CD4-positive, alpha-beta T cell treated with Interferon alpha-2 for 1 hour (primary cell): ENCODE measurements around the gene RAD50.

Experiments
- DNase-seq, 2 donors: peaks; one replicate each; pipeline ENCODE4 v3.0.0-alpha.2; 2020 to 2022

Gene RAD50

GRCh38 chr5:132662925-132663770 is 106.4 kb downstream of the RAD50 start:
- peak; percentile 18 to 58 for DNase-seq

DNA sequence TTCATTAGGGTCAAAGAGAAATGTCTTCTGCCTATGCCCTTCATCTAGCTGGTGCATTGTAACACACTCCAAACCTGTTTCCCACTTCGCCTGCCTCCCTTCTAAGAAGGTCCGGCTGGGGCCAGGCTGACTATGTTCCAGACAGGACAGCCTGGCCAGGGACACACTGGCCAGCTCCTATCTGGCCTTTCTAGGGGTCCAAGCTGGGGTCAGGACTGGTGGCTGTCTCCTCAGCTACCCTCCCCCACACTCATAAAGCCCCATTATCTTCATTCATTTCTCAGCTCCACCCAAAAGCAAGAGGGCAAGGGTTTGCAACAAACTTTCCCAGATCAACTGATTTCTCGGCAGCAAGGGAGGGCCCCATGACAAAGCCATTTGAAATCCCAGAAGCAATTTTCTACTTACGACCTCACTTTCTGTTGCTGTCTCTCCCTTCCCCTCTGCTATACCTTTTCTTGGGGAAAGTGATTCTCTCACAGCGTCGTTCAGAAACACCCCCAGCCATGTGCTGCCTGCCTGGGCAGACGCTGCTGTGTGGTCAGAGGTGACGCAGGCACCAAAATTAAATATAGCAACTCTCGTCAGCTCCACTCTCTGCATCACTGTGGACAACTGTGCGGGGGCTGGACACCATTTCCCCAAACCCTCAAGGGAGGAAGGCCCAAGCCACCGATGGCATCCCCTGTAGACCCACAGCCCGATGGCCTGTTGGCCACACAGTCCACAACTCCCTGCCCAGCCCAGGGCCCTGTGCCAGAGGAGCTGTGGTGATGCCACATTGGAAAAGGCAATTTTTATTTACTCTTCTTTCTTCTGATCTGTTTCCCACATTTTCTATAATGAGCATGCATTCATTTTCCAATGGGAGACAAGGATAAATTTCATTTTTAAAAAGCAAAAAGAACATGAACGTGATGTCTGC is 107.3 kb downstream of the RAD50 start:
- peak; percentile 32 to 54 for DNase-seq

DNA sequence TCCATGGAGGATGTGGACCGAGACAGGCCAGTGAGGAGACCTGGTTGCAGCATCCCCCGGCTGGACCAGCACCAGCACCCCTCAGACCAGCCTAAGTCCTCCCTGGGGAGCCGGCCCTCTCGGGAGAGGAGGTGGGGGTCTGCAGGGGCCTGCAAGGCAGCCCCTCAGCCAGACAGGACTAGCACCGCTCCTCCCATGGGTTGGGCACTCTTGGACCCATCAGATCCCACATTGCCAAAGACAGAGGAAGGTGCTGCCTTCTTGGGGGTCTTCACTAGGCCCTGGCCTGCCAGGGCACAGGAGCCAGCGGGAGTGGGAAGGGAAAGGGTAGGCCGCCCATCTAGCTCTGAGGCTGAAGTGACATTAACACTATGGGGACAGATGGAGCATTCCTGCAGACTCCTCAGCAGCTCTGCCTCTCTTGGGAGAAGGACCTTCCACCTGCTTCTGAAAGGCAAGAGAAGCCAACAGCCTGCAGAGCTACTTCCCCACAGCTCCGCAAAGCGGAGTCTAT is 108.0 kb downstream of the RAD50 start:
- no peak for DNase-seq

DNA sequence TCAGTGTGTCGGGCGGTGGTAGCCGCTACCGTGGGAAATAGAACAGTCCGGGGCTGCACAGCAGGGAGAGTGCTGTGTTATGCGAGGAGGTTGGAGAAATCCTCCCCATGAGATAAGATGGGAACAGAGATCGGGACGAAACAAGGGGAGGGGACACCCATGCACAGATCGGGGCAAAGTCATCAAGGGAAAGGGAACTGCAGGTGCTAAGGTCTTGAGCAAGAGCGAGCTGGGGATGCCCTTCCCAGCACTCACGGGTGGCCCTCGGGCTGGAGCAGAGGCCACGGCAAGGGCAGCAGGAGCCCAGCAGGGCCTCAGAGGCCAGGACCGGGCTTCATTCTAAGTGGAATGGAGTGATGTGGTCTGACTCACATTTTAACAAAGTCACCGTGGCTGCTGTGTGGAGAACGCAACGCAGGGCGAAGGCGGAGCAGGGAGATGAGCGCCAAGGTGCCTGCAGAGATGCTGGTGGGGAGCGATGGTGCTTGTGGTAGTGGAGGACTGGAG is 108.8 kb downstream of the RAD50 start:
- no peak for DNase-seq

DNA sequence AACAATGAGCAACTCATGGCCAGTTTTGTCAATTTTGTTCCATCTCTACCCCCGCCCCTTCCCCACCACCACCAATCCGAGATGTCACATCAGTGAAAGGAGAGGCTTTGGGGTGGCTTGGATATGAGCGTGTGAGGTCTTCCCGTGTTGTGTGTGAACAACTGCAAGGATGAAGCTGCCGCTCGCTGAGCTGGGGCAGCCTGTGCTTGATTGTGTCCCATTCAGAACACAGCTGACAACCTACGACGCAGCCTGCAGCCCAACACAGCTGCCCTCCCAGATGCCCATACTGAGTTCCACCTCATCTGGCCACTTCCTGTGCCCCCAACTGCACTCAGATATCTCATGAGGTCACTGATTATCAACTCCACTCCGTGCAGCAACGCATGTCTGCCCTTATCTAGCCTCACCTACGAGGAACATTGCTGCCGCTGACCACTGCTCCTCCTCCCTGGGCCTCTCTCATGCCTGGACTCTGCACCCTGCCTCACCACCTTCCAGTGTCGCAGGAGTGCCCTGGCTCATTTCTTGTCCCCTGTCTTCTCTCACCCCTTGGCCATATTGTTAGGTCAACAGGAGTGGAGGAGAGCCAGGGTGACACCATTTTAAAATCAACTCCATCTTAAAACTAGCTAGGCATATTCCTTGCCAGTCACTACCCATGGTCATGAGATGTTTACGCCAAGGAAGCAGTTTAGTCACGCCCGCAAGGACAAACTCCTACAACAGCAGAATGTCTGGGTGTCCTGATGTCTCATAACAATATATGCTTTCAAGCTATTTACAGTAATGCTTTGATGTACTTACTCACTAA is 109.7 kb downstream of the RAD50 start:
- no peak for DNase-seq

DNA sequence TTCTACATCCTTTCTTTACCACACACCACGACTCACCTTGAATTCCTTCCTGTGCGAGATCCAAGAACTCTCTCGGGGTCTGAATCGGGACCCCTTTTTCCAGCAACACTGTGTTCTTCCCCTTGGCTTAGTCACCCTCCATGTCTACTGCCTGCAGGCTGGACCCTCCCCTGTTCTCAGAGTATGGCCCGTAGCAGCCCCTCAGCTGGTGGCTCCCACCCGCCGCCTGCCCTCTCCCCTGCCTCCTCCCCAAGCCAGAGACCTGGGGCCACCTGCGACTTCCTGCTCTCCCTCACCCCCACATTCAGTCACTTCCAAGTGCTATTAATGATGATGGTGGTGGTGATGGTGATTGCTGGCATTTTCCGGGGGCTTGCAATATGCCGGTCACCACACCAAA is 110.5 kb downstream of the RAD50 start:
- no peak for DNase-seq

DNA sequence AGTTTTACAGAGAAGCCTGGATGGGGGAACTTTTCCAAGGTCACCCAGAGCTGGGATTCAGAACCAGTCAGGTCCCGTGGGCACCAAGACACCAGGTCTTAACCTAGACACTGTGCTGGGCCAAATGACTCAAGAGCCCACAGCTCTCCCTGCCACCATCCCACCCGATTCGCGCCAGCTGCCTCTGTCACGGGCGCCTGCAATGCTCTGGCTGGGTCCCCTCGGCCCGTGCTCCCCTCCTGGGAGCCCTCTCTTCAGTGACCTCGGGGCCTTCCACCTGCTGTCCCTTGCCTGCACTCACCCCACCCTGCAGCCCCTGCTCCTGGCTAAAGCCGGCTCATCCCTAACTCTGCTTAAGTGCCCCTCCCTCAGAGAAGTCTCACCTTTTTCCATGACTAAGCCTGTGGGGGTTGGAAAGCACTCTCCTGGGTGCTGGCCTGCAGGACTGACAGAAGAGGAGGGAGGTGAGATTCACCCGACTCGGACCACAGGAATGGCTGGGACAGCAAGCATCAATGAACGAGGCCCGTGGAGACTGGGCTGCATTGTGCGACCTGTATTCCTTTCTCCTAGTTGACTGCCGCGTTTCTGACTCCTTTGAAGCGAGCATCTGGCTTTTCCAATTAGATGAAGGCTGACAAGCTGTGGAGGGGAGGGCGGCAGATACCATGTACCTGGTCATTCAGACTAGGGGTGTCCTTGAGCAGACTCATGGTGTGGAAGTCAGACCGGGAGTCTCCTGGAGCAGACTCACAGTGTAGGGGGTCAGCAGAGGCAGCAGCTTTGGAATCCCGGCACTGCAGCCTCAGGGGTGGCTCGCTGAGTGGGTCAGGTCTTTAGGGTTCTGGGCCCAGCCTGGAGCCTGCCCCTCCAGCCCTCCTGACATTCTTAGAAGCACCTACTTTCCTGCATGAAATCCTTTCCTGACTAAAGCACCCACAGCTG is 111.3 kb downstream of the RAD50 start:
- DNase-seq, result no peak

- no peak for DNase-seq
These were observed 112.1 kb downstream of the RAD50 start for GRCh38 chr5:132668706-132669454.

DNA sequence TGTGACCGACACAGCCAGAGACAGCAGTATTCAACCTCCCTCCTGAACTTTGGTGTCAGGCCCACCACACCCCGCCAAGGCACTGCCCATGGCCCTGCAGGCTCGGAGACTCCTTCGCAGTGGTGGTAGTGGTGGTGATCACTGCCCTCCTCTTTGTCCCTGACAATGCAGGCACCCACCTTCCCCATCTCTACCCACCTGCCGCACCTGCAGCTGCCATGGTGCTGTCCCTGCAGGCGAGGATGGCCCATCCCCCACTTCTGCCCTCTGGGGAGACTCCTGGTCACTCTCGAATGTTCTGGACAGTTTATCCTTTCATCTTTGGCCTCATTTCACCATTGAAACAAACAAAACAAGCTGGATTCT is 112.7 kb downstream of the RAD50 start:
- DNase-seq, result no peak

DNA sequence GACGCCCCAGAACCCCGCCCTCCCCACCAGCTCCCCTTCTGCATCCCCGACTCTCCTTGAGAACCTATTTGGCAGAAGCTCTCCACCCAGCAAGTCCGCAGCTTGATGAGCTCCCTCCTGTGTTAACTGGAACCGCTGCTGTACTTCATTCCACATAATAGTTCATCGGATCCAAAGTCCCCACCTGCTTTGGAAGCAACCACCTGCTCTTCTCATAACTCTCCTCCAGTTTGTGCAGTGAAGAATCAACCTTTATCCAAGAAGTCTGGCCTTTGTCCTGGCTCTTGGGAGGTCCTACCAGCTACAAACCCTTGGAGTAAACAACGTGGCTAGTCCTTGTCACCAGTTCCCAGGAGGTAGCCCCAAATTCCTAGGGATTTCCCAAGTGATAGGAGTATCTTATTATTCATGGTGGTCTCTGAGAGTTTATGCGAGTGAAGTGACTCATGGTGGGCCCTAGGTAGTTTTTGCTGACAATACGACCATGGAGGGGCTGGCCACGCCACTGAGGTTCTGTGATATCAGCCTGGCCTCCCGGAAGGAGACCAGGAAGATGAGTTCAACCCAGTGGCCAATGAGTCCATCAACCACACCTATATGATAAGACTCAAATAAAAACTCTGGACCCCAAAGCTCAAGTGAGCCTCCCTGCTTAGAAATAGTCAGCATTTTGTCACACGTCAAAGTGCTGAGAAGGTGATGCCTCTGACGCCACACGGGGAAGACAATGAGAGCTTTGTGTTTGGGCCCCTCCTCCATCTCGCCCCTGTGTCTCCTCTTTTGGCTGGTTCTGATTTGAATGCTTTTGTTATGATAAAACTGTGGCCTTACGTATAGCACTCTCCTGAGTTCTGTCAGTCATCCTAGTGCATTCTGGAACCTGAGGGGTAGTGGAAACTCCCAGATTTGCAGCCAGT is 113.4 kb downstream of the RAD50 start:
- DNase-seq, result no peak

GRCh38 chr5:132671000-132671399 is 114.2 kb downstream of the RAD50 start:
- no peak for DNase-seq

DNA sequence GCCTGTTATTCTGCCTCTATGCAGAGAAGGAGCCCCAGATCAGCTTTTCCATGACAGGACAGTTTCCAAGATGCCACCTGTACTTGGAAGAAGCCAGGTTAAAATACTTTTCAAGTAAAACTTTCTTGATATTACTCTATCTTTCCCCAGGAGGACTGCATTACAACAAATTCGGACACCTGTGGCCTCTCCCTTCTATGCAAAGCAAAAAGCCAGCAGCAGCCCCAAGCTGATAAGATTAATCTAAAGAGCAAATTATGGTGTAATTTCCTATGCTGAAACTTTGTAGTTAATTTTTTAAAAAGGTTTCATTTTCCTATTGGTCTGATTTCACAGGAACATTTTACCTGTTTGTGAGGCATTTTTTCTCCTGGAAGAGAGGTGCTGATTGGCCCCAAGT is 116.7 kb downstream of the RAD50 start:
- no peak for DNase-seq

- DNase-seq, result no peak
These were observed 117.3 kb downstream of the RAD50 start, which contains the start of gene IL4 for GRCh38 chr5:132673939-132674630. Gene IL4, plus strand, starts transcription at chr5:132673989. Its CDS starts 62 bp downstream, at chr5:132674051.

- DNase-seq, result no peak
These were observed 118.1 kb downstream of the RAD50 start for GRCh38 chr5:132674671-132675506.

DNA sequence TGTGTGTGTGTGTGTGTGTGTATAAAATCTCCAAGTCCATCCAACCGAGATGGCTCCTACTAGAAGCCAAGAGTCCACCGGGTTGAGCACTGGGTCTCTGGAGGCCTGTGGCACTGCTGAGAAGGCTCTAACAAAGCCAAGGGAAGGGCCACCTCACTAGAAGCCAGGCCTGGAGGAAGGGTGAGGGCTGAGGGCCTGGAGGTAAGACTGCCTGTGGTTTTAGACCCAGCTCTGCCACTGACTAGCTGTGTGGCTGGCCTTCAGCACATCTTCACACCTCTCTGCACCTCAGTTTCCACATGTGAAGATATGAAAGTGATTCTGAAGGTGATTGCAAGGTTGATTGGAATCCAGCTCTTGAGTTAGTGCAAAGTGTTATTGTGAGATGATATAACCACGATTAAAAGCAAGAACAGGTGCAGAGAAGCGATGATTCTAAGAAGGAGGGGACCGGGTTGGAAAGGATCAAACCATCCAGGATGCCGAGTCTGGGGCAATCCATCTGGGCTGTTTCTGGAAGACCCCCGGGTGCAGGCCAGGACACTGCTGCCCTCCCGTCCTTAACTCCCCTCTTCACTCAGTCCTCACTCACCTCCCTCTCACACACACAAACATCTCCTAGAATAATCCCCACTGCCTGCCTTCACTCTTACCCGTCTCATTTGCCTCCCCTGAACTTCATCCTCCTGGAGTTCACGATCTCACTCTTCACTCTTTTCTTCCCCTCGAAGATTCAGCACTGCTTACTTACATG is 119.3 kb downstream of the RAD50 start:
- DNase-seq, result no peak

DNA sequence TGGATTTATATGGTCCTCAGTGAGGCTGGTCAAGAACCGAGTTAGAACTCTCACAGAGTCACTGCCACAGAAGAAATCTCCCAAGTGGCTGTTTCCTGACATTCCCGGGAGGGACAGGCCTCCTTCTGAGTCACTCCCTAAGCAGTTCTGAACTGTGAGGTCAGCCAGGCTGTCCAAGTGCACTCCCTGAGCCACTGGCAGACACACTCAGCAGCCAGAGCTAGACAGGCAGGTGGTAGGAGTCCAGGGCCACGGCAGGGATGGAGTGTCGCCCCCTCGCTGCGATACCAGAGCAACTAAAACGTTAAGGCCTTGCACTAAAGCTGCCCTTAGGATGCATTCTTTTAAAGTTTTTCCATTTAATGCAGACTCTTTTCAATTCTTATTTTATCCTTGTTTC is 120.4 kb downstream of the RAD50 start:
- no peak for DNase-seq
